ENCODE data around the gene CLCN7. TPM values are rescaled to one million over a fixed set of nuclear protein-coding genes. Genes with fewer than 3 reads are reported as not detected.
A peak's percentile ranks its signal among the peaks of the same experiment; 100 is the strongest.

CLCN7 gene
- 10 to 100 TPM; 19.8 to 37.5 (median 28.3) TPM for polyA plus RNA-seq (ENCODE audit: insufficient read length in 10 of 10)
- long read RNA-seq, donor 1, full-length matches to known transcripts: 8 of 8 reads
- long read RNA-seq, donor 1, partial matches to known transcripts: 0 of 8 reads
- long read RNA-seq, donor 1, other reads (novel, unspliced or antisense): 0 of 8 reads
- long read RNA-seq, donor 2, full-length matches to known transcripts: 1 of 1 reads
- long read RNA-seq, donor 2, partial matches to known transcripts: 0 of 1 reads
- long read RNA-seq, donor 2, other reads (novel, unspliced or antisense): 0 of 1 reads
- long read RNA-seq, donor 3: 0 reads
- long read RNA-seq, donor 4, full-length matches to known transcripts: 3 of 3 reads
- long read RNA-seq, donor 4, partial matches to known transcripts: 0 of 3 reads
- long read RNA-seq, donor 4, other reads (novel, unspliced or antisense): 0 of 3 reads
- long read RNA-seq, donor 5, full-length matches to known transcripts: 5 of 5 reads
- long read RNA-seq, donor 5, partial matches to known transcripts: 0 of 5 reads
- long read RNA-seq, donor 5, other reads (novel, unspliced or antisense): 0 of 5 reads
- long read RNA-seq, donor 6, partial matches to known transcripts: 0 of 4 reads
- long read RNA-seq, donor 6, other reads (novel, unspliced or antisense): 0 of 4 reads
- long read RNA-seq, donor 7, partial matches to known transcripts: 0 of 2 reads
- long read RNA-seq, donor 7, other reads (novel, unspliced or antisense): 0 of 2 reads
- long read RNA-seq, donor 8, full-length matches to known transcripts: 4 of 4 reads
- long read RNA-seq, donor 8, partial matches to known transcripts: 0 of 4 reads
- long read RNA-seq, donor 8, other reads (novel, unspliced or antisense): 0 of 4 reads
- long read RNA-seq, donor 9, full-length matches to known transcripts: 2 of 2 reads
- long read RNA-seq, donor 9, partial matches to known transcripts: 0 of 2 reads
- long read RNA-seq, donor 9, other reads (novel, unspliced or antisense): 0 of 2 reads

DNA sequence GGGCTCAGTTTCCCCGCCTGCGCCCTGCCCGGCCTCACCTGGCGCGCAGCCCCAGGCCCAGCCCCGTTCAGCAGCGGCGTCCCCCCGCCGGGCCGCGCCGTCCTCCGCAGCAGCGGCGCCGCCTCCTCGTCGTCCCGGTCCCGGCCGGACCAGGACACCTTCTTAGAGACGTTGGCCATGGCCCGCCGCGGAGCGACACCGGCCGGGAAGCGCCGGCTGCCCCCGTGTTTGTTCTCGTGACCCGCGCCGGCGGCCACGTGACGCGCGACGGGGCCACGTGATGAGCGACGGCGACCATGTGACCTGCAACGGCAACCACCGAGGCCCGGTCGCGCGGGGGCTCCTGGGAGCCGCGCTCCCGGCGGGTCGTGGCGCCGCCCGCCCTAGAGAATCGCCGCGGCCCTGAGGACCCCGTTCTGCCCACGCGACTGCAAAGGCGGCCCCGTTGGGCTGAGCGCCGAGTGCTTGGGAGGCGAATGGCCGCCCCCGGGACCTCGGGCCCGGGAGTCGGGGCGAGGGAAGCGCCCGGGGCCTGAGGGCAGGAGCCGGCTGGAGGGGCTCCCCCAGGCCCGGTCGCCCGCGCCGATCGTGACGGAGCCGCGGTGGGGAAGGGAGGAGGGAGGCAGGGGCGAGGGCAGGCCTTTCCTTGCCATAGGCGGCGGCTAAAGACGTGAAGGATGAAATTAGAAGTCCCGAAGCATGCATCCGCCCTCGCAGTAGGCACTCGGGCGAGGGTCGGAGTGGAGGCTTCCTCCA is at the start of gene CLCN7:
Gene CLCN7, minus strand, starts transcription at position 233 of the 756 bp plus-strand sequence. Its CDS starts 54 bp downstream, at position 179.
- peak; percentile 84 to 96 (median 91) for DNase-seq

DNA sequence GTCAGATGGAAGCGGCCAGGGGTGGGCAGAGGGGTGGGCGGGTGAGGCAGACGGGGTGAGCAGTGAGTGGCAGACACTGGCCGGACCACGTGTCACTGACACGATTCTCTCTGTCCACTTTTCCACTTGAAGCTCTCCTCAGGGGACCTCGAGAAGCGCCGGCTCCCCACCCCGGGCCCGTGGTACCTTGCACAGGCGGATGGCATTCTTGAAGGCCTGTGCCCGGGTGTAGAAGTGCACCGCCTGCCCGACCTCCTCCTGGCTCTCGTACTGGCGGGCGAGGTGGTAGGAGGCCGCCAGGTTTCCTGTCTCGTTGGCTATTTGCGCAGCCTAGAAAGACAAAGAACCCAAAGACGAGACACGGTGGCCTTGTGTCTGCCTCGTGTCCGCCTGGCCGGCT is 49.5 kb upstream of the CLCN7 start:
- no peak for DNase-seq

DNA sequence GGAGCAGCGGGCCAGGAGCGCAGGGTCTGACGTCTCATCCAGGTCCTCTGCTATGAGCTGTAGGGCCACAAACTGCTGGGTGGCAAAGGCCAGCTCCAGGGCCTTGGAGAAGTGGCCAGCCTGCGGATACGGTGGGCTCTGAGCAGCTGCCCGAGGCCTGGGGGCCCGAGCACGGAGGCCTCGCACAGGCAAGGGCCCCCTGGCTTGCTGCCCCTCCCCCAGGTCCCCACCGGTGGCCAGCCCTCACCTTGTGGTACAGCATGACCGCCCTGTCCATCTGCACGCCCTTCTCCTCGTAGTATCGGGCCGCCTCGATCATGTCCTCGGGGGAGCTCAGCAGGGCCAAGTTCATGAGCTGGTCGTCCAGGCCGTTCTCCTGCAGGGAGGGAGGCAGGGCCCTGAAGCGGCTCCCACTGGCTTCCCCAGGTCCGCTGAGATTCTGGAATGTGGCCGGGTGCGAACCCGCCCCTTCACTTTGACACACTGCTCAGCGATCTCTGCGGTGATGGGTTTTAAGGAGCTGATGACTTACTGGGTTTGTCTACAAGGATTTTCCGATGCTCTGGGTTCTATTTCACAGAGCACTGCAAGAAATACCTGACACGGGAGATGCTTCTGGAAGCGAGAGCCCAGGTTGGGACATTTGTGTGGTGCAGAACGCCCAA is 48.9 kb upstream of the CLCN7 start:
- DNase-seq: no peak

DNA sequence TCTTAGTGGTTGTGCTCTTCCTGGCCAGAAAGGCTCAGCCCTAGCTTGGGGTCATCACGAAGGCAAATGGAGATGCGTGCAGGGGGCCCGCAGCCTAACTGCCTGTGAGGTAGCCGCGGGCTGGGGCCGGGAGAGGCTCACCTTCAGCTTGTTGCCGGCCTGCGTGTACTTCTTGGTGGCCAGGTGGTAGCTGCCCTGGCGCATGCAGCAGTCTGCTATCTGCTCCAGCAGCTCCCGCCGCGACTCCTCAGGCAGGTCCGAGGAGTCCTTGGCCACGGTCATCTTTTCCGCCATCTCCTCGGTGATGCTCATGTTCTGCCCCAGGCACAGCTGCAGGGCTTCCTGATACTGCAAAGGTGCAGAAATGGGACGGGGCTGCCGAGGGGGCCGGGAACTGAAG is 45.6 kb upstream of the CLCN7 start:
- no peak for DNase-seq

GRCh38 chr16:1519831-1520230 is 45.0 kb upstream of the CLCN7 start:
- no peak for DNase-seq

GRCh38 chr16:1518626-1519135 is 43.9 kb upstream of the CLCN7 start:
- no peak for DNase-seq

- no peak for DNase-seq
Observed at GRCh38 chr16:1514507-1514906, 39.7 kb upstream of the CLCN7 start.

- DNase-seq: no peak
Observed at GRCh38 chr16:1512774-1513173, 37.9 kb upstream of the CLCN7 start.

DNA sequence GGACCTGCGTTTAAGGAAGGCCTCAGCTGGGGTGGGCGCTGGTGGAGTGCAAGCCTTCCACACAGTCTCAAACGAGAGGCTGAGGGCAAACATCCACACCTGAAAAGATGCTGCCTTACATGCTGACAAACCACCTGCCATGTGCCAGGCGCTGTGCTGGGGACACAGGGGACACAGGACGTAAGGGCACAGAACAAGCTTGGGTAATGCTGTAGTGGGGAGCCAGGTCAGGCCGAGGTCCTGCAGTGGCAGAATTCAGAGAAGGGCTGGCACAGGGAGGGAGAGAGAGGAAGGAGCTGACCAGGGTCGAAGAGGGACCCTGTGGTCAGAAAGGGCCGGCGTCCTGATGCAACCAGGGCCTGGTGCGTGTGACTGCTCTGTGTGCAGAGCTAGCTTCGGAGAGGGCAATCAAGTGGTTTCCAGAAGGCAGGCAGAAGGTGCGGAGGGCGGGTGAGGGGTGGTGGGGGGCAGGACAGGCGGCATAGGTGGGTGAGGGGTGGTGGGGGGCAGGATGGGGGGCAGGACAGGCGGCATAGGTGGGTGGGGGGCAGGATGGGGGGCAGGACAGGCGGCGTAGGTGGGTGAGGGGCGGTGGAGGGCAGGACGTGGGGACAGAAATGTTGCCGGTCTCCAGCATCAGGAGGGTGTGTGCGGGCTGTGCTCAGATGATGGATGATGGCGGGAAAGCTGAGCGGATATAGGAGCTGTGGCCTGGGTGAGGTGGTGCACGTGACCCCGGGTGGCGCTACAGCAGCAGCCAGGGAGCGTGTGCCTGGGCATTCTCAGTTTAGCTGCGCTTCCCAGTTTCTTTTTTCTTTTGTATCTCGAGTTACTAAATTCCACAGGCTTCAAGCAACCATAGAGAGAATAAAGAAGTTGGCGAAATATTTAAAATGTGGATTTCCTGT is 37.1 kb upstream of the CLCN7 start:
- no peak for DNase-seq

GRCh38 chr16:1510941-1511351 is 36.1 kb upstream of the CLCN7 start:
- no peak for DNase-seq

GRCh38 chr16:1510272-1510671 is 35.4 kb upstream of the CLCN7 start:
- no peak for DNase-seq

DNA sequence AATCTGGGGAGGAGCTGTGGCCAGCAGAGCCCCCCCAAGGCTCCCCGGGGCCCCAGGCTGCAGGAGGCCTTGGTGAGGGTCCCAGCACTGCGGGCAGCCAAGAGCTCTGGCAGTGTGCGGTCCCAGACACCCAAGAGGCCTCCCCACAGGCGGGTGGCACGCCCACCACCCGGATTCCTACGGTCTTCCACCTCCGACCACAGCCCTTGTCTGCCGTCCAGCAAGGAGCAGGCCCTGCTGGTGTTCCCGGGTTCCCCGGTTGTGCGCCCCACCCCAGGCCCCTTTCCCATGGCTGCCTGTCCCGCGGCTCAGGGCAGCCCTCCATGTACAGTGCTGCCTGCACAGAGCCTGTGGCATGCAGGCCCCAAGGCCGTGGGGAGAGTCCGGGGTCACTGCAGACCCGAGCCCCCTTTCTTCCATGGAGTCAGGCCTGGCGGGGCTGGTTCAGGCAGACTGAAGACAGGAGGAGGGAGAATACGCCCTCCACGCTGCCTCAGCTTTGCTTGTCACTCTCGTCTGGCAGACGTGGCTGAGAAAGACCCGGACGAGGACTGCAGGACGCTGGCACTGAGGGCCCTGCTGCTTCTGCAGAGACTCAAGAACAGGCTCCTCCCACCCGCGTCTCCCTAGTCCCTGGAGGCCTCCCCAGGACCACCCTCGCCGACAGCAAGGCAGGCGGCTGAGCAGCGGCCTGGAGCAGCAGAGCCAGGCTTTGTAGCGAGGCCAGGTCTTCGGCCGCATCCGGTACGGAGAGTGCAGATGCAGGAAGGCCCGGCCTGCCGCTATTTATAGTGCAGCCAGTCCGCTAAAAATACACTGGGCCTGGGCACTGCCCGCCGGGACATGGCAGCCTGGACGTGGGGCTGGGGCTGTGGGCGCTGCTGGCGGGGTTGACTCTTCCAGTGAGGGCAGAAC is 34.7 kb upstream of the CLCN7 start:
- DNase-seq: peak in 1 of 3 donors; percentile 56

DNA sequence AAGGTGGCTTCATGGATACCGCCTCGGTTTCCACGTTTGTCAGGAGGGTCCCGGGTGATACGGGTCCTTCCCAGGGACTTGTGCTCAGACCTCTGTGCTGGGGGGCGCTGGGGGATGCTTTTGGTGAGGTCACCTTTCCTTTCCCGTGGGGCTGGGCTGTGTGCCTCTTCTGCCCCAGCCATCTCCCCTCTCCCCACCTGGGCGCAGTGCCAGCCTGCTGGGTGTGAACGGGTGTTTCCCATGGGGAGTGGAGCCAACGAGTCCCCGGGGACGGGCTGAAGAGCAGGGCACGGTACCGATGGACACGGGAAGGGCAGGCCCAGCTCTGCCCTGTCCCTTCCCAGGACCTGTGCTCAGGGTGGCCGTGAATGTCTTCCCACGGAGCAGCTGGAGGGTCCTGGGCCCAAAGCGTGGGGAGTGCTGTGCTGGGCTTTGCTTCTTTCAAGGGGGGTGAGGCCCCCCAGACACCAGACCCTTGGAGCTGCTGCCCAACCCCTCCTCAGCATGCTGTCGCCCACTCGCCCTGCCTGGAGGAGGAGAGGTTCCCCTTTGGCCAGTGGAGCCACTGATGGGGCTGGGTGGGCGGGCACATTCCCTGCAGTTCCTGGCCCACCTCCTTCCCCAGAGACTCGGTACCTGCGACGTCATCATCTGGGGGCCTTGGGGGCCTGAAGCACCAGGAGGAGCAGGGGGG is 33.8 kb upstream of the CLCN7 start:
- DNase-seq: no peak

- no peak for DNase-seq
Observed at GRCh38 chr16:1506494-1507213, 31.8 kb upstream of the CLCN7 start.

DNA sequence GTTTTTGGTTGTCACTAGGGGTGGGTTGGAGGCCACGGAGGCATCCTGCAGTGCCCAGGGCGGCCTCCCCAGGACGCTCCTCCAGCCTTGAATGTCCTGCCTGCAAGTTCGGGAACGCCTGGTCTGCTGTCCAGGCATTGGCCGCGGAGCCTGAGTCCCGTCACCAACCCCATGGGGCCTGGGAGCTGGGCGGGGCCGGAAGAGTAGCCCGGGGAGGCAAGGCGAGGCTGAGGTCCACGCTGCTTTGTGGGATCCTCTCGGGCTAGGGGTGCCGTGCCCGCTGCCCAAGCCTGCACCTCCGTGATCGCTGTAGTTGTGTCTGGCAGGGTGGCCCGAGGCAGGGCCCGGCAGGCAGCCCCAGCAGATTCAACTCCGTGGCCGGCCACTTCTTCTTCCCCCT is 31.1 kb upstream of the CLCN7 start:
- no peak for DNase-seq

DNA sequence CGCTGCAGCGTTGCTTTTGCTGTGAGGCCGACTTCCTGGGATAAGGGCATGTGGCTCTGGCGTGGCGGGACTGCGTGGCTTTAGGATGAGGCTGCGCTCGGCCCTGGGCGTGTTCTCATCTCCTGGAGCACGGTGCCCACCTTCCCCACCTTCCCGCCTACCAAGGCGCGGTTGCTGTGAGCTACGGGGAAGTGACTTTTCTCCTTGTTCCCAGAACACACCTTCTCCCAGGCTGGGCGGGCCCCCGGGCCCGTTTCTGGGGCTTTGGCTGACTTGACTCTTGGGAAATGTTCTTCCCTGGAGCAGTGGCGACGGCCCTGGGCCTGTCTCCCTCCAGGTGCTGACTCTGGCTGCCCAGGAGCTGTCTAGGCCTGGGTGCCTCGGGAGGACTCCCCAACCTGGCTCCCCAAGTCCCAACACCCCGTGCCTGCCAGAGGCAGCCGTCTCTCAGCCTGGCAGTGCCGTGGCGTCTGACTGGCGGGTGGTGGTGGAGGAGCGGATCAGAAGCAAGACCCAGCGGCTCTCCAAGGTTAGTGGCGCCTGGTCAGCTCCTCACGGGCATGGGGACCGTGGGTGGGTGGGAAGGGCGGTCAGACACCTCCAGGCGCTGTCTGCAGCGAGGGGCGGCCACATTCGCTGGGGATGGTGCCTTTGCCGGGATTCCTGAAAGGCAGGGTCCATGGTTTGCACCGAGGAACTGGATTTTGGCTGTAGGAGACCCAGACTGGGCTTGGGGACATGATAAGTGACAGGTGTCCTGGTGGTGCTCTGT is 30.4 kb upstream of the CLCN7 start:
- DNase-seq: no peak
